Fibroblast of peridontal ligament (primary cell): Measurements from ENCODE around the gene TRIOBP.

ENCODE experiments used
- DNase-seq: peaks from one replicate; pipeline ENCODE4 v3.0.0-alpha.2; 2010; ENCODE audit errors: extremely low read depth

Gene TRIOBP

GRCh38 chr22:37731804-37732471 lies 35.1 kb downstream of the TRIOBP start:
- DNase-seq = no peak

GRCh38 chr22:37732699-37733607 lies 36.1 kb downstream of the TRIOBP start:
- DNase-seq = no peak

- DNase-seq = no peak
Measured at GRCh38 chr22:37733625-37734401, 37.0 kb downstream of the TRIOBP start.

GRCh38 chr22:37734402-37734700 lies 37.5 kb downstream of the TRIOBP start:
- DNase-seq = no peak

- DNase-seq = no peak
Measured at GRCh38 chr22:37734964-37735451, 38.2 kb downstream of the TRIOBP start.

GRCh38 chr22:37739035-37739434 lies 42.2 kb downstream of the TRIOBP start:
- DNase-seq = peak; percentile 65

- DNase-seq = no peak
Measured at GRCh38 chr22:37739611-37740049, 42.8 kb downstream of the TRIOBP start.

- no peak for DNase-seq
Measured at GRCh38 chr22:37740455-37741311, 43.8 kb downstream of the TRIOBP start.

GRCh38 chr22:37741312-37741795 lies 44.5 kb downstream of the TRIOBP start:
- peak; percentile 99 for DNase-seq

GRCh38 chr22:37742376-37743171 lies 45.7 kb downstream of the TRIOBP start:
- DNase-seq = peak; percentile 90

- DNase-seq = no peak
Measured at GRCh38 chr22:37744589-37744988, 47.7 kb downstream of the TRIOBP start.

GRCh38 chr22:37745548-37746365 lies 48.9 kb downstream of the TRIOBP start:
- DNase-seq = peak; percentile 76

- DNase-seq = no peak
Measured at GRCh38 chr22:37746366-37747079, 49.7 kb downstream of the TRIOBP start.

GRCh38 chr22:37747080-37747714 lies 50.3 kb downstream of the TRIOBP start:
- DNase-seq = no peak

- no peak for DNase-seq
Measured at GRCh38 chr22:37747715-37748100, 50.9 kb downstream of the TRIOBP start.

GRCh38 chr22:37748659-37749058 lies 51.8 kb downstream of the TRIOBP start:
- no peak for DNase-seq

- no peak for DNase-seq
Measured at GRCh38 chr22:37749226-37749625, 52.4 kb downstream of the TRIOBP start.
